Keratinocyte (primary cell): ENCODE measurements around the gene ZMYND8. TPM values are rescaled to one million over a fixed set of nuclear protein-coding genes. Genes with fewer than 3 reads are reported as not detected.

ENCODE experiments used
- DNase-seq: peaks from one replicate; pipeline ENCODE4 v3.0.0-alpha.2; 2011; ENCODE audit warnings: low read depth, missing footprints, low spot score
- FAIRE-seq: peaks from 2 replicates; lab custom pipeline; 2011; peaks lifted over from hg19 to GRCh38; lab: Jason Lieb, UNC
- H2AFZ ChIP-seq: 2 replicates; pipeline ENCODE4 v1.6.0; 2012; ENCODE audit warnings: low read length, control low read depth, inconsistent platforms; ENCODE audit not compliant: control insufficient read depth
- H3K27ac ChIP-seq: 2 replicates; pipeline ENCODE4 v1.5.1; 2011; ENCODE audit warnings: low read length; ENCODE audit not compliant: control insufficient read depth, insufficient read depth
- H3K27me3 ChIP-seq: 3 replicates; pipeline ENCODE4 v1.6.0; 2011; ENCODE audit warnings: low read length; ENCODE audit not compliant: control insufficient read depth, insufficient read depth; ENCODE audit errors: extremely low read depth
- H3K36me3 ChIP-seq, 2 experiments: 2 replicates in 1 of 2; 3 replicates in 1 of 2; pipeline ENCODE4 v1.5.1; 2011; ENCODE audit warnings: low read length in 2 of 2, mild to moderate bottlenecking in 1 of 2; ENCODE audit not compliant: control insufficient read depth in 2 of 2, insufficient read depth in 2 of 2; ENCODE audit errors: extremely low read depth in 1 of 2
- H3K4me1 ChIP-seq: 3 replicates; pipeline ENCODE4 v1.5.1; 2011; ENCODE audit warnings: low read length; ENCODE audit not compliant: control insufficient read depth, insufficient read depth; ENCODE audit errors: extremely low read depth
- H3K4me2 ChIP-seq: 3 replicates; pipeline ENCODE4 v1.6.0; 2011; ENCODE audit warnings: low read depth, low read length; ENCODE audit not compliant: control insufficient read depth, insufficient read depth; ENCODE audit errors: extremely low read depth
- H3K4me3 ChIP-seq, 3 experiments: fragments of 200-600 bp in 1 of 3; sonication (generic) in 1 of 3; 2 replicates in 2 of 3; 3 replicates in 1 of 3; pipeline ENCODE4 v1.5.1; 2011 to 2016; ENCODE audit warnings: low read length in 3 of 3, mild to moderate bottlenecking in 3 of 3, control low read depth in 2 of 3, inconsistent platforms in 1 of 3, low read depth in 1 of 3, mixed read lengths in 1 of 3, mixed run types in 1 of 3, moderate library complexity in 1 of 3; ENCODE audit not compliant: control insufficient read depth in 2 of 3, insufficient read depth in 2 of 3; ENCODE audit errors: extremely low read depth in 1 of 3
- H3K79me2 ChIP-seq: 2 replicates; pipeline ENCODE4 v1.6.0; 2012; ENCODE audit warnings: low read length; ENCODE audit not compliant: control insufficient read depth, insufficient read depth
- H3K9ac ChIP-seq: 3 replicates; pipeline ENCODE4 v1.6.0; 2011; ENCODE audit warnings: low read length; ENCODE audit not compliant: control insufficient read depth, insufficient read depth; ENCODE audit errors: extremely low read depth
- H3K9me1 ChIP-seq: 3 replicates; pipeline ENCODE4 v1.6.0; 2011; ENCODE audit warnings: low read length; ENCODE audit not compliant: control insufficient read depth, insufficient read depth; ENCODE audit errors: extremely low read depth
- H3K9me3 ChIP-seq: 2 replicates; pipeline ENCODE4 v1.5.1; 2012; ENCODE audit warnings: low read depth, low read length; ENCODE audit not compliant: control insufficient read depth
- H4K20me1 ChIP-seq: 3 replicates; pipeline ENCODE4 v1.6.0; 2011; ENCODE audit warnings: low read length; ENCODE audit not compliant: control insufficient read depth, insufficient read depth; ENCODE audit errors: extremely low read depth
- CTCF ChIP-seq, 3 experiments: IDR thresholded peaks in 1 of 3; conservative IDR thresholded peaks in 1 of 3; optimal IDR thresholded peaks in 1 of 3; 2 replicates in 2 of 3; 3 replicates in 1 of 3; pipeline versions ENCODE3 to v1.5.1; 2011; ENCODE audit warnings: low read length in 3 of 3, mild to moderate bottlenecking in 3 of 3, moderate library complexity in 2 of 3, control low read depth in 1 of 3, inconsistent platforms in 1 of 3; ENCODE audit not compliant: insufficient read depth in 2 of 3; ENCODE audit errors: extremely low read depth in 1 of 3
- EZH2 ChIP-seq: IDR thresholded peaks from one replicate; pipeline ENCODE4 v1.6.1; 2012; ENCODE audit warnings: inconsistent platforms, mild to moderate bottlenecking, low read length, moderate library complexity
- dilution Hi-C: fragments of 300-500 bp; cut with MboI; formaldehyde crosslinking; loops from one replicate; pipeline ENCODE4 v1.7.0; 2020; ENCODE audit warnings: low sequenced_read_pairs; ENCODE audit not compliant: extremely low pct_ligation_motif_present
- polyA plus RNA-seq, 5 experiments: library from polyadenylated mRNA; depleted of rRNA in 3 of 5; stranded (reverse) in 3 of 5; stranded (forward) in 1 of 5; unstranded in 1 of 5; fragments of >200 nt; gene quantifications; 1 replicate in 1 of 5; 2 replicates in 3 of 5; 3 replicates in 1 of 5; pipeline versions ENCODE4 v1.2.1 to v1.2.3, GENCODE V29; 2011 to 2012; ENCODE audit warnings: missing spikeins in 2 of 5, low read depth in 1 of 5, low replicate concordance in 1 of 5

The ZMYND8 gene
- polyA plus RNA-seq, 1 donor (not counting 4 experiments of a cell fraction or from before 2014, with no cell fraction given): 39.8 TPM

- Histone ChIP-seq H3K79me2 (peaks cover 21% of the 10 kb centered on the region), H3K9ac (no peak overlapping the region), H3K4me1 (no peaks in the 10 kb centered on the region), H3K9me1 (no peaks in the 10 kb centered on the region), H3K36me3 (peaks cover 33 to 42% of the 10 kb centered on the region in 2 experiments), H3K27ac (no peak overlapping the region), H2AFZ (no peak overlapping the region), H3K4me3 (no peak overlapping the region), H4K20me1 (no peaks in the 10 kb centered on the region), H3K9me3 (no peaks in the 10 kb centered on the region), H3K4me2 (no peak overlapping the region), H3K27me3 (no peaks in the 10 kb centered on the region)
- DNase-seq: no peak
- TF ChIP-seq EZH2 (no peak), CTCF (optimal IDR thresholded peaks at IDR 0.05 in 1 of 3, IDR thresholded peaks at IDR 0.05 in 1 of 3, conservative IDR thresholded peaks at IDR 0.05 in 1 of 3; ENCODE audit: extremely low read depth in 1 of 3, insufficient read depth in 2 of 3, low read length in 3 of 3) (no peak)
- dilution Hi-C loops: no loop called here
- no peak for FAIRE-seq
Measured at GRCh38 chr20:47281376-47281775, 75.1 kb downstream of the ZMYND8 start.

GRCh38 chr20:47280668-47281067 is 75.8 kb downstream of the ZMYND8 start:
- Histone ChIP-seq H3K9me3 (no peaks in the 10 kb centered on the region), H3K36me3 (peaks cover 40 to 47% of the 10 kb centered on the region in 2 experiments)
- no peak for FAIRE-seq

More at GRCh38 chr20:47280668-47281067, 75.8 kb downstream of the ZMYND8 start:
- Histone ChIP-seq H3K4me1 (peaks cover 4% of the 10 kb centered on the region), H3K79me2 (peaks cover 26% of the 10 kb centered on the region), H2AFZ (no peak overlapping the region), H3K27me3 (no peaks in the 10 kb centered on the region), H3K27ac (no peak overlapping the region), H3K9ac (no peak overlapping the region), H3K4me2 (no peak overlapping the region), H3K9me1 (no peaks in the 10 kb centered on the region), H4K20me1 (no peaks in the 10 kb centered on the region), H3K4me3 (no peak overlapping the region)
- DNase-seq: no peak
- dilution Hi-C loops: no loop called here
- TF ChIP-seq CTCF (optimal IDR thresholded peaks at IDR 0.05 in 1 of 3, IDR thresholded peaks at IDR 0.05 in 1 of 3, conservative IDR thresholded peaks at IDR 0.05 in 1 of 3; ENCODE audit: extremely low read depth in 1 of 3, insufficient read depth in 2 of 3, low read length in 3 of 3): no peak
- no peak for TF ChIP-seq EZH2
